Esophagus squamous epithelium (tissue), 5 donors: ENCODE measurements around the gene FFAR1. TPM values are rescaled to one million over a fixed set of nuclear protein-coding genes. Genes with fewer than 3 reads are reported as not detected.
"Not testable (repeated sequence)": the region's sequence is repeated elsewhere in the genome, so short reads cannot be mapped to it uniquely, and the experiment has no call there.

Experiments
- DNase-seq: peaks from one replicate; lab custom pipeline; 2025; lab: John Stamatoyannopoulos, UW
- H3K27ac ChIP-seq, 4 donors: fragments of 200-600 bp; sonication (generic); one replicate each; pipeline ENCODE4 v1.5.1; 2016 to 2019; ENCODE audit warnings: mild to moderate bottlenecking in 1 of 4
- H3K27me3 ChIP-seq, 4 donors: fragments of 200-600 bp; sonication (generic); 1 replicate in 3 of 4; 2 replicates in 1 of 4; pipeline versions ENCODE4 v1.5.1 to v1.6.0; 2017 to 2021; ENCODE audit warnings: antibody characterized with exemption in 1 of 4
- H3K36me3 ChIP-seq, 3 donors: fragments of 200-600 bp; sonication (generic); one replicate each; pipeline ENCODE4 v1.5.1; 2016 to 2019
- H3K4me1 ChIP-seq, 3 donors: fragments of 200-600 bp; sonication (generic); one replicate each; pipeline ENCODE4 v1.5.1; 2017 to 2019
- H3K4me3 ChIP-seq, 4 donors: fragments of 200-600 bp; sonication (generic); 1 replicate in 3 of 4; 2 replicates in 1 of 4; pipeline ENCODE4 v1.5.1; 2016 to 2019; ENCODE audit warnings: mild to moderate bottlenecking in 2 of 4, moderate library complexity in 1 of 4
- H3K9me3 ChIP-seq, 3 donors: fragments of 200-600 bp; sonication (generic); one replicate each; pipeline ENCODE4 v1.5.1; 2016 to 2019
- CTCF ChIP-seq, 6 experiments: fragments of 450-650 bp in 4 of 6; fragments of 200-600 bp in 2 of 6; sonication (generic) in 2 of 6; IDR thresholded peaks; one replicate each; pipeline ENCODE4 v1.5.1; 2016 to 2019; ENCODE audit warnings: antibody characterized with exemption in 6 of 6, mild to moderate bottlenecking in 4 of 6, moderate library complexity in 4 of 6
- POLR2A ChIP-seq, 4 donors: fragments of 450-650 bp; IDR thresholded peaks; one replicate each; pipeline ENCODE4 v1.6.1; 2017; ENCODE audit warnings: antibody characterized with exemption in 4 of 4, mild to moderate bottlenecking in 4 of 4, moderate library complexity in 3 of 4
- WGBS, 2 donors: methylation state at CpG; one replicate each; pipeline ENCODE4 v1.1.5; 2018; 5-methylcytosine and 5-hydroxymethylcytosine counted together
- intact Hi-C: fragments of 100-400 bp; cut with DNase I; formaldehyde crosslinking; loops from one replicate; pipeline ENCODE4 v1.15.0; 2022
- total RNA-seq, 4 donors: library from RNA; depleted of rRNA; stranded (reverse); fragments of >200 nt; gene quantifications; one replicate each; pipeline ENCODE4 v1.1.0, GENCODE V29; 2016
- donor health status: DM: yes; HTN: yes; CAD: no.

Gene FFAR1
- total RNA-seq, 4 donors from 2014 or later = not detected

DNA sequence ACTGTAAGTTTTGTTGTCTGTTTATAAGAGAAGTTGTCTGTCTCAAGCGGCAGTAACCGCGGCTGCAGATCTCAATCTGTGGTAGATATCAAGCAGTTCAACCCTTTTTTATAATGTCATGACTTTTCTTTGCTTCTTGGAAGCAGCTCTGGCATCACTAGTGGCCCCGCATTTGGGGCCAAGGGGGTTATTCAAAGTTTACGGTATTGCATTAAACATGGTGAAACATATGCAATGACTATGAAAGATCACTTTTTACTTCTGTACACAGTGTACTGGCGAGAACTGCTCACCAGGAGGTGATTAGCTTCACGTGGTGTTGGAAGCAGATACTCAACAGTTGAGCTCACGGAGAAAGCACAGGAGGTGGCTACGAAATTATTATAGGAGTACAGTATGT is 5.9 kb downstream of the FFAR1 start:
- peaks cover 0 to 70% (median 0%) of the 10 kb centered on the region in 4 donors for H3K27me3 ChIP-seq
- no peak for DNase-seq
- intact Hi-C loops = loop anchor here (5.0 kb wide), 1 partner anchor 144 kb away; no protein-coding TSS in a partner anchor
- H3K4me1 ChIP-seq = peaks cover 0 to 6% (median 0%) of the 10 kb centered on the region in 3 donors
- H3K27ac ChIP-seq = no peak overlapping the region
- no peaks in the 10 kb centered on the region for H3K36me3 ChIP-seq
- WGBS, 2 donors = 60 to 64% methylated on average over 9 of the region's 9 CpGs
- no peak overlapping the region for H3K4me3 ChIP-seq
- no peaks in the 10 kb centered on the region for H3K9me3 ChIP-seq
- no peak for TF ChIP-seq POLR2A (IDR thresholded peaks at IDR 0.05)
- TF ChIP-seq CTCF (IDR thresholded peaks at IDR 0.05) = no peak

GRCh38 chr19:35354898-35355297 is 7.2 kb downstream of the FFAR1 start:
- Histone ChIP-seq H3K9me3 (no peaks in the 10 kb centered on the region), H3K27ac (no peak overlapping the region), H3K27me3 (peaks cover 0 to 61% (median 0%) of the 10 kb centered on the region in 4 donors), H3K36me3 (no peaks in the 10 kb centered on the region), H3K4me1 (peaks cover 0 to 6% (median 0%) of the 10 kb centered on the region in 3 donors), H3K4me3 (no peak overlapping the region)
- no peak for DNase-seq
- 70 to 79% methylated on average over 8 of the region's 8 CpGs for WGBS, 2 donors
- TF ChIP-seq POLR2A (IDR thresholded peaks at IDR 0.05) = no peak
- no peak for TF ChIP-seq CTCF (IDR thresholded peaks at IDR 0.05)
- intact Hi-C loops = loop anchor here (5.0 kb wide), 1 partner anchor 142 kb away; no protein-coding TSS in a partner anchor

GRCh38 chr19:35355791-35356460 is 8.2 kb downstream of the FFAR1 start:
- TF ChIP-seq CTCF (IDR thresholded peaks at IDR 0.05) (no peak), POLR2A (IDR thresholded peaks at IDR 0.05) (no peak)
- H3K27me3 ChIP-seq = peaks cover 0 to 51% (median 0%) of the 10 kb centered on the region in 4 donors
- no peak overlapping the region for H3K4me3 ChIP-seq
- 19 to 48% methylated on average over 6 of the region's 6 CpGs for WGBS, 2 donors
- peaks cover 0 to 6% (median 0%) of the 10 kb centered on the region in 3 donors for H3K4me1 ChIP-seq
- H3K9me3 ChIP-seq = no peaks in the 10 kb centered on the region
- H3K27ac ChIP-seq = no peak overlapping the region
- no peak for DNase-seq
- intact Hi-C loops = no loop called here
- no peaks in the 10 kb centered on the region for H3K36me3 ChIP-seq

- Histone ChIP-seq H3K36me3 (no peaks in the 10 kb centered on the region), H3K4me1 (peaks cover 0 to under 1% (median 0%) of the 10 kb centered on the region in 3 donors), H3K27ac (no peak within 1 kb of the TSS), H3K9me3 (no peaks in the 10 kb centered on the region), H3K27me3 (peaks cover 0 to 30% (median 0%) of the 10 kb centered on the region in 4 donors), H3K4me3 (no peak within 1 kb of the TSS)
- no peak for DNase-seq
- TF ChIP-seq CTCF (IDR thresholded peaks at IDR 0.05) (no peak), POLR2A (IDR thresholded peaks at IDR 0.05) (no peak)
- WGBS, 2 donors = 38 to 46% methylated on average over 17 of the region's 18 CpGs
- intact Hi-C loops = no loop called here
Measured at GRCh38 chr19:35357867-35358573, 10.3 kb downstream of the FFAR1 start, which contains the start of gene FFAR3. FFAR3 (plus strand) TSS chr19:35358460; CDS start chr19:35358891, 431 bp downstream.

GRCh38 chr19:35358834-35359233 is 11.1 kb downstream of the FFAR1 start:
- H3K9me3 ChIP-seq, H3K27ac ChIP-seq, DNase-seq, H3K36me3 ChIP-seq, H3K4me3 ChIP-seq, H3K4me1 ChIP-seq, intact Hi-C loops: not testable (repeated sequence)
- WGBS, 2 donors = 80% methylated on average over 7 of the region's 16 CpGs; no CpG with 5 or more reads in 1 of the 2 donors
- peaks cover 0 to 24% (median 0%) of the 10 kb centered on the region in 4 donors for H3K27me3 ChIP-seq

DNA sequence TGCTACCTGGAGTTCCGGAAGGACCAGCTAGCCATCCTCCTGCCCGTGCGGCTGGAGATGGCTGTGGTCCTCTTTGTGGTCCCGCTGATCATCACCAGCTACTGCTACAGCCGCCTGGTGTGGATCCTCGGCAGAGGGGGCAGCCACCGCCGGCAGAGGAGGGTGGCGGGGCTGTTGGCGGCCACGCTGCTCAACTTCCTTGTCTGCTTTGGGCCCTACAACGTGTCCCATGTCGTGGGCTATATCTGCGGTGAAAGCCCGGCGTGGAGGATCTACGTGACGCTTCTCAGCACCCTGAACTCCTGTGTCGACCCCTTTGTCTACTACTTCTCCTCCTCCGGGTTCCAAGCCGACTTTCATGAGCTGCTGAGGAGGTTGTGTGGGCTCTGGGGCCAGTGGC is 11.7 kb downstream of the FFAR1 start:
- WGBS, 2 donors = 81% methylated on average over 13 of the region's 21 CpGs; no CpG with 5 or more reads in 1 of the 2 donors
- H3K4me3 ChIP-seq, H3K36me3 ChIP-seq, DNase-seq, intact Hi-C loops, H3K9me3 ChIP-seq, H3K27ac ChIP-seq, H3K4me1 ChIP-seq: not testable (repeated sequence)
- peaks cover 0 to 21% (median 0%) of the 10 kb centered on the region in 4 donors for H3K27me3 ChIP-seq

GRCh38 chr19:35360081-35360480 is 12.4 kb downstream of the FFAR1 start:
- WGBS, 2 donors = no CpG with 5 or more reads among the region's 5 CpGs
- H3K9me3 ChIP-seq, intact Hi-C loops, DNase-seq, H3K27ac ChIP-seq, H3K4me3 ChIP-seq, H3K4me1 ChIP-seq, H3K36me3 ChIP-seq: not testable (repeated sequence)
- peaks cover 0 to 17% (median 0%) of the 10 kb centered on the region in 4 donors for H3K27me3 ChIP-seq
